Urothelium cell line (cell line): Measurements from ENCODE around the gene SYT9.

Source experiments
- DNase-seq: peaks from one replicate; pipeline ENCODE4 v3.0.0; 2011; ENCODE audit warnings: low spot score, mixed read lengths
- FAIRE-seq: peaks from 2 replicates; lab custom pipeline; 2011; peaks lifted over from hg19 to GRCh38; lab: Jason Lieb, UNC

The SYT9 gene

GRCh38 chr11:7418906-7419305 is 167.2 kb downstream of the SYT9 start:
- FAIRE-seq = no peak

GRCh38 chr11:7421136-7421535 is 169.4 kb downstream of the SYT9 start:
- FAIRE-seq (no peak), DNase-seq (no peak)

More at GRCh38 chr11:7418906-7419305, 167.2 kb downstream of the SYT9 start:
- no peak for DNase-seq

GRCh38 chr11:7422544-7423331 is 171.0 kb downstream of the SYT9 start:
- FAIRE-seq = no peak

GRCh38 chr11:7423946-7424345 is 172.2 kb downstream of the SYT9 start:
- DNase-seq = no peak
- FAIRE-seq = no peak

More at GRCh38 chr11:7422544-7423331, 171.0 kb downstream of the SYT9 start:
- DNase-seq = no peak

GRCh38 chr11:7427733-7428132 is 176.0 kb downstream of the SYT9 start:
- FAIRE-seq = no peak
- no peak for DNase-seq

- DNase-seq (no peak), FAIRE-seq (no peak)
These were observed 176.5 kb downstream of the SYT9 start for GRCh38 chr11:7428196-7428595.

GRCh38 chr11:7430496-7430895 is 178.8 kb downstream of the SYT9 start:
- no peak for DNase-seq
- FAIRE-seq = no peak

GRCh38 chr11:7435176-7435575 is 183.5 kb downstream of the SYT9 start:
- no peak for FAIRE-seq

GRCh38 chr11:7436146-7436545 is 184.4 kb downstream of the SYT9 start:
- DNase-seq (no peak), FAIRE-seq (no peak)

More at GRCh38 chr11:7435176-7435575, 183.5 kb downstream of the SYT9 start:
- DNase-seq = no peak

- no peak for FAIRE-seq
- no peak for DNase-seq
These were observed 185.0 kb downstream of the SYT9 start for GRCh38 chr11:7436657-7437056.

GRCh38 chr11:7437696-7438095 is 186.0 kb downstream of the SYT9 start:
- FAIRE-seq (no peak), DNase-seq (no peak)

- FAIRE-seq = no peak
- no peak for DNase-seq
These were observed 188.1 kb downstream of the SYT9 start for GRCh38 chr11:7439746-7440320.

GRCh38 chr11:7442588-7443215 is 191.0 kb downstream of the SYT9 start:
- FAIRE-seq = no peak
- peak; percentile 70 for DNase-seq

GRCh38 chr11:7444091-7444981 is 192.6 kb downstream of the SYT9 start:
- DNase-seq (no peak), FAIRE-seq (no peak)

GRCh38 chr11:7445564-7445963 is 193.9 kb downstream of the SYT9 start:
- DNase-seq (no peak), FAIRE-seq (no peak)

- DNase-seq (no peak), FAIRE-seq (no peak)
These were observed 196.5 kb downstream of the SYT9 start for GRCh38 chr11:7448201-7448600.

- no peak for FAIRE-seq
- no peak for DNase-seq
These were observed 197.6 kb downstream of the SYT9 start for GRCh38 chr11:7449211-7449840.

- DNase-seq = no peak
- FAIRE-seq = no peak
These were observed 198.1 kb downstream of the SYT9 start for GRCh38 chr11:7449841-7450214.

- DNase-seq (no peak), FAIRE-seq (no peak)
These were observed 199.1 kb downstream of the SYT9 start for GRCh38 chr11:7450836-7451235.

- FAIRE-seq = no peak
- no peak for DNase-seq
These were observed 199.8 kb downstream of the SYT9 start for GRCh38 chr11:7451520-7451919.
